ENCODE results near the gene EPB41L2.

GRCh38 chr6:131001945-131002660, 60.9 kb downstream of the EPB41L2 start:
- TF ChIP-seq CTCF (IDR thresholded peaks at IDR 0.05) (no peak), POLR2A (IDR thresholded peaks at IDR 0.05) (no peak)
